Neural cell (in vitro differentiated cells): Measurements from ENCODE around the gene RHEBL1. TPM values are rescaled to one million over a fixed set of nuclear protein-coding genes. Genes with fewer than 3 reads are reported as not detected.

Source experiments
- H2AFZ ChIP-seq: fragments of 200-600, 300-800 bp; sonication (generic), shearing (Covaris generic); 2 replicates; pipeline ENCODE4 v1.6.0; 2014; ENCODE audit warnings: low read depth, mild to moderate bottlenecking, antibody characterized with exemption, low read length, moderate library complexity
- H3F3A ChIP-seq: fragments of 200-600 bp; shearing (Covaris generic); 2 replicates; pipeline ENCODE4 v1.6.1; 2016; ENCODE audit warnings: mild to moderate bottlenecking, moderate library complexity, mixed read lengths, antibody characterized with exemption, low read length; ENCODE audit not compliant: insufficient read depth, poor library complexity, severe bottlenecking
- H3K27ac ChIP-seq: fragments of 200-600, 300-800 bp; sonication (generic), shearing (Covaris generic); 2 replicates; pipeline ENCODE4 v1.5.1; 2014; ENCODE audit warnings: mild to moderate bottlenecking, low read length, moderate library complexity
- H3K27me3 ChIP-seq: fragments of 300-800, 200-600 bp; sonication (generic), shearing (Covaris generic); 2 replicates; pipeline ENCODE4 v1.6.0; 2014; ENCODE audit warnings: mild to moderate bottlenecking, low read depth, low read length, moderate library complexity; ENCODE audit not compliant: insufficient read depth
- H3K36me3 ChIP-seq: fragments of 300-800, 200-600 bp; sonication (generic), shearing (Covaris generic); 2 replicates; pipeline ENCODE4 v1.5.1; 2014; ENCODE audit warnings: mild to moderate bottlenecking, antibody characterized with exemption, low read length, moderate library complexity; ENCODE audit not compliant: insufficient read depth
- H3K4me2 ChIP-seq: fragments of 300-800, 200-600 bp; sonication (generic), shearing (Covaris generic); 2 replicates; pipeline ENCODE4 v1.6.0; 2014; ENCODE audit warnings: mild to moderate bottlenecking, low read length
- H3K4me3 ChIP-seq: fragments of 300-800, 200-600 bp; sonication (generic), shearing (Covaris generic); 2 replicates; pipeline ENCODE4 v1.5.1; 2014; ENCODE audit warnings: mild to moderate bottlenecking, low read length, moderate library complexity
- H3K79me2 ChIP-seq: fragments of 200-600 bp; shearing (Covaris generic); replicated peaks from 2 replicates; pipeline ENCODE4 v1.6.0; 2014; ENCODE audit warnings: mild to moderate bottlenecking, low read length, moderate library complexity; ENCODE audit not compliant: insufficient read depth
- H3K9ac ChIP-seq: fragments of 300-800, 200-600 bp; sonication (generic), shearing (Covaris generic); 2 replicates; pipeline ENCODE4 v1.6.1; 2016; ENCODE audit warnings: mild to moderate bottlenecking, low read length, mixed read lengths
- H3K9me2 ChIP-seq: fragments of 200-600 bp; shearing (Covaris generic); 2 replicates; pipeline ENCODE4 v1.6.1; 2016; ENCODE audit warnings: mild to moderate bottlenecking, low read length, mixed read lengths; ENCODE audit not compliant: insufficient read depth
- H3K9me3 ChIP-seq: fragments of 200-600, 300-800 bp; sonication (generic), shearing (Covaris generic); 2 replicates; pipeline ENCODE4 v1.6.1; 2016; ENCODE audit warnings: mild to moderate bottlenecking, mixed run types, low read length, moderate library complexity, mixed read lengths
- H4K20me1 ChIP-seq: fragments of 200-600 bp; shearing (Covaris generic); 2 replicates; pipeline ENCODE4 v1.6.1; 2016; ENCODE audit warnings: mild to moderate bottlenecking, mixed run types; ENCODE audit not compliant: insufficient read depth
- EP300 ChIP-seq: fragments of 450-650 bp; conservative IDR thresholded peaks from 2 replicates; pipeline ENCODE4 v1.6.1; 2014; ENCODE audit warnings: antibody characterized with exemption, mild to moderate bottlenecking, moderate library complexity; ENCODE audit not compliant: poor library complexity, severe bottlenecking
- EZH2 ChIP-seq: fragments of 200-600, 300-800 bp; shearing (Covaris generic), sonication (generic); IDR thresholded peaks from 2 replicates; pipeline ENCODE4 v1.6.1; 2014; ENCODE audit warnings: antibody characterized with exemption, low read length, borderline replicate concordance, mild to moderate bottlenecking; ENCODE audit not compliant: insufficient read depth, poor library complexity, severe bottlenecking
- MXI1 ChIP-seq: fragments of 450-650 bp; conservative IDR thresholded peaks from 2 replicates; pipeline ENCODE4 v1.6.1; 2014; ENCODE audit warnings: antibody characterized with exemption, mild to moderate bottlenecking; ENCODE audit not compliant: poor library complexity, severe bottlenecking
- POLR2AphosphoS5 ChIP-seq: IDR thresholded peaks from 2 replicates; pipeline ENCODE4 v1.6.1; 2012
- RAD21 ChIP-seq: fragments of 450-650 bp; conservative IDR thresholded peaks from 2 replicates; pipeline ENCODE4 v1.6.1; 2014; ENCODE audit warnings: antibody characterized with exemption, mild to moderate bottlenecking, moderate library complexity
- SMC3 ChIP-seq: fragments of 450-650 bp; conservative IDR thresholded peaks from 2 replicates; pipeline ENCODE4 v1.6.1; 2014; ENCODE audit warnings: antibody characterized with exemption, mild to moderate bottlenecking, moderate library complexity; ENCODE audit not compliant: poor library complexity
- TAF1 ChIP-seq: IDR thresholded peaks from 2 replicates; pipeline ENCODE4 v1.6.1; 2012; ENCODE audit warnings: low read depth
- polyA plus RNA-seq: library from polyadenylated mRNA; depleted of rRNA; stranded (reverse); fragments of >200 nt; gene quantifications from 2 replicates; pipeline ENCODE4 v1.2.3, GENCODE V29; 2014
- TF ChIP-seq, protein P1 (sequence below): fragments of 450-650 bp; IDR thresholded peaks from 2 replicates; pipeline ENCODE4 v1.5.1; 2014; ENCODE audit warnings: antibody characterized with exemption, mild to moderate bottlenecking, moderate library complexity; ENCODE audit not compliant: poor library complexity, severe bottlenecking
- TF ChIP-seq, protein P2 (sequence below): IDR thresholded peaks from 2 replicates; pipeline ENCODE4 v1.6.1; 2012; ENCODE audit warnings: borderline replicate concordance

RHEBL1 gene
- polyA plus RNA-seq, 1 donor from 2014 or later: 0.68 TPM

DNA sequence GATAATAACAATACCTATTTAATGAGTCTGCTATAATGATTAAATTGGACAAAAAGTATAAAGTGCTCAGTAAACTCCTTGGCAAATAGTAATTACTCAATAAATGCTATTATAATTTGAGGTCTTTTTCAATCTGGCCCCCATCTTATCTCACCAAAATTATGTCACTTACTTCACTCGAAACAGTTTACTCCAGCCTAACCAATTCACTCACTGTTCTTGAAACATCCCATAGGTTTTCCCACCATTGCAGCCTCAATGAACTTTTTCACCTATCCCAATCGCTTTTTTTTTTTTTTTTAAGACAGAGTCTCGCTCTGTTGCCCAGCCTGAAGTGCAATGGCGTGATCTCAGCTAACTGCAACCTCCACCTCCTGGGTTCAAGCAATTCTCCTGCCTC is 33.8 kb downstream of the RHEBL1 start:
- H3K36me3 ChIP-seq: no peaks in the 10 kb centered on the region
- no peaks in the 10 kb centered on the region for H4K20me1 ChIP-seq
- H3K79me2 ChIP-seq: no peaks in the 10 kb centered on the region
- no peak overlapping the region for H2AFZ ChIP-seq
- no peak overlapping the region for H3K4me2 ChIP-seq
- TF ChIP-seq MXI1 (no peak), POLR2AphosphoS5 (no peak), EZH2 (no peak), EP300 (no peak), TAF1 (no peak), RAD21 (no peak), SMC3 (no peak)
- TF ChIP-seq, protein P1, sequence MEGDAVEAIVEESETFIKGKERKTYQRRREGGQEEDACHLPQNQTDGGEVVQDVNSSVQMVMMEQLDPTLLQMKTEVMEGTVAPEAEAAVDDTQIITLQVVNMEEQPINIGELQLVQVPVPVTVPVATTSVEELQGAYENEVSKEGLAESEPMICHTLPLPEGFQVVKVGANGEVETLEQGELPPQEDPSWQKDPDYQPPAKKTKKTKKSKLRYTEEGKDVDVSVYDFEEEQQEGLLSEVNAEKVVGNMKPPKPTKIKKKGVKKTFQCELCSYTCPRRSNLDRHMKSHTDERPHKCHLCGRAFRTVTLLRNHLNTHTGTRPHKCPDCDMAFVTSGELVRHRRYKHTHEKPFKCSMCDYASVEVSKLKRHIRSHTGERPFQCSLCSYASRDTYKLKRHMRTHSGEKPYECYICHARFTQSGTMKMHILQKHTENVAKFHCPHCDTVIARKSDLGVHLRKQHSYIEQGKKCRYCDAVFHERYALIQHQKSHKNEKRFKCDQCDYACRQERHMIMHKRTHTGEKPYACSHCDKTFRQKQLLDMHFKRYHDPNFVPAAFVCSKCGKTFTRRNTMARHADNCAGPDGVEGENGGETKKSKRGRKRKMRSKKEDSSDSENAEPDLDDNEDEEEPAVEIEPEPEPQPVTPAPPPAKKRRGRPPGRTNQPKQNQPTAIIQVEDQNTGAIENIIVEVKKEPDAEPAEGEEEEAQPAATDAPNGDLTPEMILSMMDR: no peak
- TF ChIP-seq, protein P2, sequence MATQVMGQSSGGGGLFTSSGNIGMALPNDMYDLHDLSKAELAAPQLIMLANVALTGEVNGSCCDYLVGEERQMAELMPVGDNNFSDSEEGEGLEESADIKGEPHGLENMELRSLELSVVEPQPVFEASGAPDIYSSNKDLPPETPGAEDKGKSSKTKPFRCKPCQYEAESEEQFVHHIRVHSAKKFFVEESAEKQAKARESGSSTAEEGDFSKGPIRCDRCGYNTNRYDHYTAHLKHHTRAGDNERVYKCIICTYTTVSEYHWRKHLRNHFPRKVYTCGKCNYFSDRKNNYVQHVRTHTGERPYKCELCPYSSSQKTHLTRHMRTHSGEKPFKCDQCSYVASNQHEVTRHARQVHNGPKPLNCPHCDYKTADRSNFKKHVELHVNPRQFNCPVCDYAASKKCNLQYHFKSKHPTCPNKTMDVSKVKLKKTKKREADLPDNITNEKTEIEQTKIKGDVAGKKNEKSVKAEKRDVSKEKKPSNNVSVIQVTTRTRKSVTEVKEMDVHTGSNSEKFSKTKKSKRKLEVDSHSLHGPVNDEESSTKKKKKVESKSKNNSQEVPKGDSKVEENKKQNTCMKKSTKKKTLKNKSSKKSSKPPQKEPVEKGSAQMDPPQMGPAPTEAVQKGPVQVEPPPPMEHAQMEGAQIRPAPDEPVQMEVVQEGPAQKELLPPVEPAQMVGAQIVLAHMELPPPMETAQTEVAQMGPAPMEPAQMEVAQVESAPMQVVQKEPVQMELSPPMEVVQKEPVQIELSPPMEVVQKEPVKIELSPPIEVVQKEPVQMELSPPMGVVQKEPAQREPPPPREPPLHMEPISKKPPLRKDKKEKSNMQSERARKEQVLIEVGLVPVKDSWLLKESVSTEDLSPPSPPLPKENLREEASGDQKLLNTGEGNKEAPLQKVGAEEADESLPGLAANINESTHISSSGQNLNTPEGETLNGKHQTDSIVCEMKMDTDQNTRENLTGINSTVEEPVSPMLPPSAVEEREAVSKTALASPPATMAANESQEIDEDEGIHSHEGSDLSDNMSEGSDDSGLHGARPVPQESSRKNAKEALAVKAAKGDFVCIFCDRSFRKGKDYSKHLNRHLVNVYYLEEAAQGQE: no peak
- H3K27me3 ChIP-seq: no peaks in the 10 kb centered on the region
- H3K27ac ChIP-seq: no peak overlapping the region
- H3K9me3 ChIP-seq: no peaks in the 10 kb centered on the region
- no peak overlapping the region for H3K9ac ChIP-seq
- no peak overlapping the region for H3K4me3 ChIP-seq
- no peaks in the 10 kb centered on the region for H3F3A ChIP-seq
- H3K9me2 ChIP-seq: no peaks in the 10 kb centered on the region

DNA sequence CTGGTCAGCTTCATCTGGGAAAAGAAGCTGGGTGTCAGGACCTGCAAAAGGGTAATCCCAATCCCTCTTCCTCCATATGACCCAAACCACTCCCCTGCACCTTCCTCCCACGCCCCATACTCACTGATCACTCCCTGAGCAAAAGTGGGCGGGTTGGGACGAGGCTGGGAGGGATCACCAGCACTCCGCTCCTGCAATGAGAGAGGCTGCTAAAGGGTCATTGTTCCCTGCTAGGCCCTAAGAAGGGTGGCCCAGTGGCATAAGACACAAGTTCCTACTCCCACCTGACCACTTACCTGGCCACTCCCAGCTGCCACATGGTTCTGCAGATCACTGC is 35.5 kb downstream of the RHEBL1 start:
- no peak overlapping the region for H3K4me2 ChIP-seq
- no peak overlapping the region for H2AFZ ChIP-seq
- no peaks in the 10 kb centered on the region for H4K20me1 ChIP-seq
- no peaks in the 10 kb centered on the region for H3K9me3 ChIP-seq
- H3K27ac ChIP-seq: no peak overlapping the region
- H3K9ac ChIP-seq: no peak overlapping the region
- no peak overlapping the region for H3K4me3 ChIP-seq
- TF ChIP-seq POLR2AphosphoS5 (no peak), SMC3 (no peak), RAD21 (no peak), EP300 (no peak), TAF1 (no peak), MXI1 (no peak), EZH2 (no peak)
- TF ChIP-seq, protein P1: no peak
- TF ChIP-seq, protein P2: no peak
- no peaks in the 10 kb centered on the region for H3F3A ChIP-seq
- H3K36me3 ChIP-seq: no peaks in the 10 kb centered on the region
- no peaks in the 10 kb centered on the region for H3K79me2 ChIP-seq
- H3K9me2 ChIP-seq: no peaks in the 10 kb centered on the region
- H3K27me3 ChIP-seq: no peaks in the 10 kb centered on the region
